ENCODE data around the gene EEF1G. TPM values are rescaled to one million over a fixed set of nuclear protein-coding genes. Genes with fewer than 3 reads are reported as not detected.

The EEF1G gene
- total and polyA plus RNA-seq, 2 donors (not counting 1 experiment from before 2014, with no cell fraction given), result 1,582 to 1,867 TPM

GRCh38 chr11:62542111-62542745, 31.5 kb downstream of the EEF1G start:
- H3K27ac Mint-ChIP-seq, result peak overlapping the region; percentile 97
- H3K9me3 Mint-ChIP-seq (ENCODE audit: insufficient read depth), result no peaks in the 10 kb centered on the region
- ChIA-PET POLR2A (interaction anchor here (1.0 to 7.3 kb wide), 5 partner anchors 14 to 117 kb away, joined by 3 to 119 read pairs (median 5); partner anchors contain the start of genes EEF1G and TUT1), CTCF (interaction anchor here (0.6 to 11.1 kb wide), 28 partner anchors 13 to 312 kb away, joined by 3 to 376 read pairs (median 6); partner anchors contain the start of genes EEF1G, EML3, LBHD1 and ROM1)
- H3K79me2 ChIP-seq (ENCODE audit: control insufficient read depth, insufficient read depth, low read length), result peaks cover 91% of the 10 kb centered on the region
- peaks cover 79% of the 10 kb centered on the region for H3K4me1 Mint-ChIP-seq
- peak overlapping the region; percentile 91 to 94 for H3K27ac ChIP-seq (ENCODE audit: low read length in 2 of 2)
- no peak for ATAC-seq (ENCODE audit: low read depth)
- no peak for TF ChIP-seq CTCF (IDR thresholded peaks at IDR 0.05)
- TF ChIP-seq EZH2 (IDR thresholded peaks at IDR 0.05; ENCODE audit: borderline replicate concordance, insufficient read depth, low read depth, low read length, poor library complexity, severe bottlenecking), result no peak
- H3K9ac ChIP-seq (ENCODE audit: low read length), result peak overlapping the region; percentile 98
- DNase-seq, result no peak
- peak overlapping the region; percentile 97 for H3K4me3 Mint-ChIP-seq
- intact Hi-C loops (cut with micrococcal nuclease), result loop anchor here (5.0 kb wide), 2 partner anchors 45 to 50 kb away; partner anchors contain the start of gene TUT1
- H3K27me3 ChIP-seq (replicated peaks in 1 of 4; ENCODE audit: control extremely low read depth in 1 of 4, control insufficient read depth in 3 of 4, insufficient read depth in 4 of 4, low read length in 3 of 4), result no peaks in the 10 kb centered on the region
- no peaks in the 10 kb centered on the region for H3K9me3 ChIP-seq (ENCODE audit: control extremely low read depth in 1 of 3, control insufficient read depth in 2 of 3, insufficient read depth in 1 of 3, low read length in 2 of 3)
- WGBS (ENCODE audit: insufficient coverage), result 62% methylated on average over 4 of the region's 6 CpGs
- H3K27me3 Mint-ChIP-seq, result no peaks in the 10 kb centered on the region
- peak overlapping the region in 4 of 5 experiments; percentile 38 to 99 (median 94) for H3K4me3 ChIP-seq (ENCODE audit: control extremely low read depth in 1 of 5, extremely low read depth in 1 of 5, insufficient read depth in 1 of 5, low read depth in 2 of 5, low read length in 4 of 5)
- peaks cover 81% of the 10 kb centered on the region for H4K20me1 ChIP-seq (ENCODE audit: control insufficient read depth, insufficient read depth, low read length, poor library complexity, severe bottlenecking)
- H3K4me1 ChIP-seq (ENCODE audit: control insufficient read depth in 2 of 2, insufficient read depth in 2 of 2, low read length in 2 of 2), result peaks cover 65 to 83% of the 10 kb centered on the region in 2 donors
- no peak overlapping the region for H2AFZ ChIP-seq (ENCODE audit: insufficient read depth, low read depth, low read length, poor library complexity, severe bottlenecking)
- peaks cover 0 to 7% of the 10 kb centered on the region in 2 experiments for H3K36me3 ChIP-seq (replicated peaks in 1 of 2; ENCODE audit: control extremely low read depth in 1 of 2, control insufficient read depth in 1 of 2, extremely low read depth in 1 of 2, insufficient read depth in 2 of 2, low read length in 1 of 2)
- H3K4me2 ChIP-seq (replicated peaks; ENCODE audit: low read depth, low read length, poor library complexity, severe bottlenecking), result peak overlapping the region; percentile 97

Data from B cell (primary cell).